ENCODE measurements around the gene SLC46A3.

The SLC46A3 gene

DNA sequence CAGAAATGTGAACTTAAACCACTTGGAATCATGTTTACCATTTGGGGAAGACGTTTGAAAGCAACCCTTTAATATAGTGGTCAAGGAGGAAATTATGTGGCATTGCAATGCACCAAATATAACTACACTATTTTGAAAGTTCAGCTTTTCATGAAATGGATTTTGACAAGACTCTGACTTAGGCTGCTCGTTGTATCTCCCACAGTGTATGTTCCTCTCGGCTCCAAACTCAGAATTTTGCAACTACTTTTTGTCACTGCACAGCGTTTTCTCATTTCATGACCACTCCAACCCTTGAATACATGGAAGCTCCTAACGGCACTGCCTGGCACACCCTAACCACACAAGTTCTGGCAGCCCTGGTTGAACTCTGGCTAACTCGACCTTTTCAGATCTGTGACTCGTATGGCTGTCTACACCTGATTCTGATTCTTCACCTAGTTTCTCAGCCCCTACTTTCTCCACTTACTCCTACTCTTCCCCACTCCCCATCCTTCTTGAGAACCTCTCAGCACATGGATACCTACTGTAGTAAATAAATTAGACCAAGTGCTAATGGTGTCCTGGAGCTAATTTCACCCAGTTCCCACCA is 66.9 kb downstream of the SLC46A3 start:
- TF ChIP-seq, protein P1, sequence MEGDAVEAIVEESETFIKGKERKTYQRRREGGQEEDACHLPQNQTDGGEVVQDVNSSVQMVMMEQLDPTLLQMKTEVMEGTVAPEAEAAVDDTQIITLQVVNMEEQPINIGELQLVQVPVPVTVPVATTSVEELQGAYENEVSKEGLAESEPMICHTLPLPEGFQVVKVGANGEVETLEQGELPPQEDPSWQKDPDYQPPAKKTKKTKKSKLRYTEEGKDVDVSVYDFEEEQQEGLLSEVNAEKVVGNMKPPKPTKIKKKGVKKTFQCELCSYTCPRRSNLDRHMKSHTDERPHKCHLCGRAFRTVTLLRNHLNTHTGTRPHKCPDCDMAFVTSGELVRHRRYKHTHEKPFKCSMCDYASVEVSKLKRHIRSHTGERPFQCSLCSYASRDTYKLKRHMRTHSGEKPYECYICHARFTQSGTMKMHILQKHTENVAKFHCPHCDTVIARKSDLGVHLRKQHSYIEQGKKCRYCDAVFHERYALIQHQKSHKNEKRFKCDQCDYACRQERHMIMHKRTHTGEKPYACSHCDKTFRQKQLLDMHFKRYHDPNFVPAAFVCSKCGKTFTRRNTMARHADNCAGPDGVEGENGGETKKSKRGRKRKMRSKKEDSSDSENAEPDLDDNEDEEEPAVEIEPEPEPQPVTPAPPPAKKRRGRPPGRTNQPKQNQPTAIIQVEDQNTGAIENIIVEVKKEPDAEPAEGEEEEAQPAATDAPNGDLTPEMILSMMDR (IDR thresholded peaks at IDR 0.05; ENCODE audit: low read depth, low read length, poor library complexity, severe bottlenecking) = no peak
- no peak for TF ChIP-seq EZH2phosphoT487 (IDR thresholded peaks at IDR 0.05; ENCODE audit: borderline replicate concordance, low read length)
- H3K4me1 ChIP-seq (ENCODE audit: control insufficient read depth, low read length) = peaks cover 15% of the 10 kb centered on the region
- peaks cover 16% of the 10 kb centered on the region for H3K79me2 ChIP-seq (ENCODE audit: control insufficient read depth, low read length)
- no peak overlapping the region for H3K4me3 ChIP-seq (ENCODE audit: low read length)
- no peaks in the 10 kb centered on the region for H3K27me3 ChIP-seq (ENCODE audit: control insufficient read depth, low read length)
- H3K9me2 ChIP-seq (replicated peaks; ENCODE audit: control insufficient read depth, low read length) = no peaks in the 10 kb centered on the region
- H3K9me3 ChIP-seq (ENCODE audit: control insufficient read depth, insufficient read depth, low read length) = no peaks in the 10 kb centered on the region
- H3F3A ChIP-seq (ENCODE audit: control insufficient read depth, insufficient read depth) = no peaks in the 10 kb centered on the region
- no peaks in the 10 kb centered on the region for H4K20me1 ChIP-seq (ENCODE audit: control insufficient read depth, insufficient read depth, low read depth, low read length)
- no peak overlapping the region for H3K4me2 ChIP-seq (ENCODE audit: low read length)
- H3K27ac ChIP-seq (ENCODE audit: low read depth, low read length) = no peak overlapping the region
- peaks cover 6% of the 10 kb centered on the region; the same call in 1 of the 2 replicates for H3K36me3 ChIP-seq (ENCODE audit: control insufficient read depth, low read length)

GRCh38 chr13:28650284-28650683 is 68.5 kb downstream of the SLC46A3 start:
- Histone ChIP-seq H3K36me3 (ENCODE audit: control insufficient read depth, low read length) (peaks cover 6% of the 10 kb centered on the region; the same call in 1 of the 2 replicates), H3F3A (ENCODE audit: control insufficient read depth, insufficient read depth) (no peaks in the 10 kb centered on the region), H3K9me3 (ENCODE audit: control insufficient read depth, insufficient read depth, low read length) (no peaks in the 10 kb centered on the region), H3K4me3 (ENCODE audit: low read length) (no peak overlapping the region), H3K4me1 (ENCODE audit: control insufficient read depth, low read length) (no peaks in the 10 kb centered on the region), H3K79me2 (ENCODE audit: control insufficient read depth, low read length) (no peaks in the 10 kb centered on the region), H3K9me2 (replicated peaks; ENCODE audit: control insufficient read depth, low read length) (no peaks in the 10 kb centered on the region), H4K20me1 (ENCODE audit: control insufficient read depth, insufficient read depth, low read depth, low read length) (no peaks in the 10 kb centered on the region), H3K4me2 (ENCODE audit: low read length) (no peak overlapping the region), H3K27me3 (ENCODE audit: control insufficient read depth, low read length) (no peaks in the 10 kb centered on the region), H3K27ac (ENCODE audit: low read depth, low read length) (no peak overlapping the region)
- TF ChIP-seq, protein P1 (IDR thresholded peaks at IDR 0.05; ENCODE audit: low read depth, low read length, poor library complexity, severe bottlenecking) = no peak
- TF ChIP-seq EZH2phosphoT487 (IDR thresholded peaks at IDR 0.05; ENCODE audit: borderline replicate concordance, low read length) = no peak

All from DOHH2 (cell line).